CD4-positive, alpha-beta T cell treated with Interleukin-4 for 1 hour (primary cell): ENCODE results near the gene ALDOB.

Experiments
- DNase-seq, 2 donors: peaks; one replicate each; pipeline ENCODE4 v3.0.0-alpha.2; 2020 to 2022

The ALDOB gene

DNA sequence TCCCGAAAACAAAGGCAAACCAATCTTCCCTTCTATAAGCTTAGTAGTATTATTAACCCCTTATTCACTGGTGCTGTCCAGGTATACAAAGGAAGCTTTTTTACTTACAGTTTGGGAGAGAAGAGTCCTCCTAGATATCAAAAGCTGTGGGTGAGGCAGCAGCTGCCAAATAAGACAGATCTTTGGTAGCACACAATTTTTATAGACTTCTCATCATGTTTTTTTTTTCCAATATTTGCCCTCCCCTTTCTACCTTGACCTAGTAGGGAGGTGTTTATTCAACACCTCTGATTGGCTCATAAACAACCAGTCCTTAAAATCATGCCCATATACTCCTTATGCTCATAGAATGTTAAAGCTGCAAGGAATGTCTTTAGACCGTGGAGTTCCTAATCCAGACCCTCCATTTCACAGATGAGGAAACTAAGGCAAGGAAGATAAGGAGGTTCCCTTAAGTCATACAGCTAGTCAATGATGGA lies at the start of gene ALDOB:
Gene ALDOB (minus strand): TSS at position 174 of the 479 bp plus-strand sequence. CDS start 4,887 bp downstream, outside the sequence.
- no peak for DNase-seq

- no peak for DNase-seq
These were observed 48.5 kb upstream of the ALDOB start for GRCh38 chr9:101484046-101484445.

DNA sequence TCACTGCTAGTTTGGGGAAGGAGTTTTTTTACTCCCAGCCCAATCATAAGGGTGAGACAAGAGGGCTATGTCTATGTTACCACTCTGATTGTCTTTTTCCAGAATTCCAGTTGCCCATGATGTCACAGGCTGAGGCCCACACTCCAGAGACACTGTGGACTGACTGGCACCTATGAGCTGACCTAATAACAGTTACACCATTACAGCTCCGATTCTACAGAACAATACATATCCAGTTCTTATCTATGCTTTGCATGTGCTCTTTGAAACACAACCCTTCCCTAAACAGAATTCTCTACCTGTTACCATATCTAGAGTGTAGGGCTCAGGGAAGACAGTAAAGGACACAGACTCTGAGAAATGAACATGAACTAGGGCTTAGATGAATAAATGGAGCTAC lies 45.7 kb upstream of the ALDOB start:
- no peak for DNase-seq

DNA sequence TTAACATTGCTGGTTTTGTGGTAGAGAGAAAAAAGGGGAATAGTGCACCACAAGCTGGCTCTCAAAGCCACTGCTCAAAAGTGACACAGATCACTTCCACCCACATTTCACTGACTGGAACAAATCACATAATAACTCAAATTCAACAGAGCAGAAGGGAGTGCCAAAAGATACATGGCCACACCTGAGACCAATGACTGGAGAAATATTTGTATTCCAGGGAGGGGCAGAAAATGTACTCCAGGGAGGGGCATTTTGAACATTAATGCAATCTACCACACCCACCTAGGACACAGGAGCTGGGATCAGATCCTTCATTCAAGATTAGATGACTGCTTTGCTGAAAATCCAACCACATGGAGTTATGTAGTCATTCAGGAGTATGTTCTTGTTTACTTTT lies 44.8 kb upstream of the ALDOB start:
- no peak for DNase-seq

- no peak for DNase-seq
These were observed 43.9 kb upstream of the ALDOB start for GRCh38 chr9:101479338-101480030.

GRCh38 chr9:101478906-101479305 lies 43.3 kb upstream of the ALDOB start:
- no peak for DNase-seq

- DNase-seq, result no peak
These were observed 42.9 kb upstream of the ALDOB start for GRCh38 chr9:101478444-101478843.

- no peak for DNase-seq
These were observed 42.2 kb upstream of the ALDOB start for GRCh38 chr9:101477736-101478135.

- DNase-seq, result no peak
These were observed 41.6 kb upstream of the ALDOB start for GRCh38 chr9:101477214-101477613.

- DNase-seq, result no peak
These were observed 41.1 kb upstream of the ALDOB start for GRCh38 chr9:101476576-101477208.

DNA sequence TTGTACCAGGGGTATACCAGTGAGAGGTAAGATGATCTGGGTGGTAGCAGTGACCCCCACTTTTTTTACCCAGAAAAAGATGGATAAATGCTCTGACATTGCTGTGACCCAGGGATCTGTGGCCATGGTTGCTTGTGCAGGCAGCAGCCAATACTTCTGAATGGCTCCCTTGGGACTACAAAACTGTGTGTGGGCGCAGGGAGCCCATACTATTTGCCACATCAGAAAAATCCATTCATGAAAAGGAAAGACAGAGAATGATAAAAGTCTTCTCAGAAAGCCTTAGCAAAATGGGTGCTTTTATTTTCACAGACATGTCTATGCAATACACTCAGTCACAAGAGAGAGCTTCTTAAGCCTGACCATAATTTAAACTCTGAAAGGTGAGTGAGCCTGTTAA lies 37.3 kb upstream of the ALDOB start:
- DNase-seq, result no peak

GRCh38 chr9:101470929-101471328 lies 35.4 kb upstream of the ALDOB start:
- DNase-seq, result no peak

GRCh38 chr9:101470021-101470420 lies 34.4 kb upstream of the ALDOB start:
- DNase-seq, result no peak

- DNase-seq, result no peak
These were observed 33.5 kb upstream of the ALDOB start for GRCh38 chr9:101469026-101469425.

- no peak for DNase-seq
These were observed 32.5 kb upstream of the ALDOB start for GRCh38 chr9:101468116-101468515.

DNA sequence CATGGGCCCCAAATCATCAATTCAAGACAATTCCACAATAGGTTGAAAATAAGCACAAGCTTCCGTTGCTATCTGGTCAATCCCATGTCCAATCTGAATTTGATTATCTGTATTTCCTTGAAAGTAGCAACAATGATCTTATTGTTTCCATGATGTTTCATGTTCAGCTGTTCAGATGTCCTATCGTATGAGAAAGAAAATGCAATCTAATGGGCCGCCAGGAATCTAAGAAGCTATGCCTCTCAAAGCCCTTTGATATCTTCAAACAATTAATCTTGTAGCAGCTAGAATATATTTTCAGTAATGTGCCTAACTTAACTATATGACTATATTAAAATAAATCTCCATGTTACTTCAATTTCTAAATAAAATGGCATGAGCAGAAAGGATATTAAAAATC lies 32.1 kb upstream of the ALDOB start:
- no peak for DNase-seq

- no peak for DNase-seq
These were observed 31.3 kb upstream of the ALDOB start for GRCh38 chr9:101466863-101467262.

DNA sequence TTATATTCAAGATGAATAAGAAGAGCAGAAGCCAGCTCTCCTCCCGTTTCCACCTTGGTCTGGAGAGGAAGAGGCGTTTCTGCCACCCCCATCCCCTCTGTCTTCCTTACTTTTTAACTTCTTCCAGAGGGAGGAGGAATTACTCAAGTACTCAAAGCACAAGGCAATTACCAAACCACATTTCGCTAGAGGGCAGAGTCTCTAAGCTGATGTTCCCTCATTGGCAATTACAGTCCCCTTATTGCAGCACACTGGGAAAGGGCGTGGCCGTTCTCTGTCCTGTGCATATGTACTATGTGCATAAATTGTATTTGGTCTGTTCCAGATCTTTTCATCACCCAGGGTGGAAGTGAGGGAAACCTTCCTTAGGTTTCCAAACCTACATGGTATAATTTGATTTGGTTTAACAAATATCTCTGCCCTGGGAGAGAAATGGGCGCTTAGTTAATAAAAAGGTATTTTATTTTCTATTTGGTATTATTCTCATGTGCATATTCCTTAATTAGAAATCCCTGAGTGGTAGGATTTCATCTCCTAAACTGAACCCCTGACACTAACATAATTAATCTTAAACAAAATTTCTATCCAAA lies 29.8 kb upstream of the ALDOB start:
- DNase-seq, result no peak

DNA sequence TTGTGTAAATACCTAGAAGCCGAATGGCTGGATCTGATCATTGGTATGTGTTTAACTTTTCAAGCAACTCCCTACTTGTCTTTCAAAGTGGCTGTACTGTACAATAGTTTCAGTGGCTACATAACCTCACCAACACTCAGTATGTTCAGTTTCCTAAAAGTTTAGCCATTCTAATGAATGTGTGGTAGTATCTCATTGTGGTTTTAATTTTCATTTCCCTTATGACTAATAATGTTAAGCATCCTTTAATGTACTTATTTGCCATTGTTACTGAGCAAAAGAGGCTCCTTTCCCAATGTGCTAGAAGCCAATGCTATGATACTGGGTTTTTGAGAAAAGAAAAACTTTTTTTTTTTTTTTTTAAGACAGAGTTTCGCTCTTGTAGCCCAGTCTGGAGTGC lies 27.8 kb upstream of the ALDOB start:
- no peak for DNase-seq

- no peak for DNase-seq
These were observed 27.0 kb upstream of the ALDOB start for GRCh38 chr9:101462558-101462957.

GRCh38 chr9:101460965-101461364 lies 25.4 kb upstream of the ALDOB start:
- no peak for DNase-seq

GRCh38 chr9:101458963-101459631 lies 23.5 kb upstream of the ALDOB start:
- peak in 1 of 2 donors; percentile 50 for DNase-seq

DNA sequence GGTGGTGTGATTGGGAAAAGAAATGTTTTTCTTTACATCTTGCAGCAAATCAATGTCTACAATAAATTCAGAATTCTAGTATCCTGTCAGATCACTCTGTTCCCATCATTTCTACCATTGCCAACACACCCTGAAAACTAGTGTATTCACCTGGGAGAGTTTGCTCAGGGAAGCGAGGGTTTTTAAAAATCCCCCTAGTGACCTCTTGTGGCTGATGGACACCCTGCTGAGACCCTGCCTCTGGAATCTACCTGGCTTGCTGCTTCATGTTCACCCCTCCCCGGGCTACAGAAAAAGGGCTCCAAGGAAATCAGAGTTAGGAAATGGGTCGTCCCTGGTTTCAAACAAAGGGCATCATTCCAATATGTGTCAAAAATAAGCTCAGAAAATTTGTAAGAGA lies 21.4 kb upstream of the ALDOB start:
- no peak for DNase-seq
